ENCODE results near the gene MAN1C1. TPM values are rescaled to one million over a fixed set of nuclear protein-coding genes. Genes with fewer than 3 reads are reported as not detected.

The MAN1C1 gene
- total and polyA plus RNA-seq, 5 donors from 2014 or later, result 3.1 to 15.1 (median 3.5) TPM

DNA sequence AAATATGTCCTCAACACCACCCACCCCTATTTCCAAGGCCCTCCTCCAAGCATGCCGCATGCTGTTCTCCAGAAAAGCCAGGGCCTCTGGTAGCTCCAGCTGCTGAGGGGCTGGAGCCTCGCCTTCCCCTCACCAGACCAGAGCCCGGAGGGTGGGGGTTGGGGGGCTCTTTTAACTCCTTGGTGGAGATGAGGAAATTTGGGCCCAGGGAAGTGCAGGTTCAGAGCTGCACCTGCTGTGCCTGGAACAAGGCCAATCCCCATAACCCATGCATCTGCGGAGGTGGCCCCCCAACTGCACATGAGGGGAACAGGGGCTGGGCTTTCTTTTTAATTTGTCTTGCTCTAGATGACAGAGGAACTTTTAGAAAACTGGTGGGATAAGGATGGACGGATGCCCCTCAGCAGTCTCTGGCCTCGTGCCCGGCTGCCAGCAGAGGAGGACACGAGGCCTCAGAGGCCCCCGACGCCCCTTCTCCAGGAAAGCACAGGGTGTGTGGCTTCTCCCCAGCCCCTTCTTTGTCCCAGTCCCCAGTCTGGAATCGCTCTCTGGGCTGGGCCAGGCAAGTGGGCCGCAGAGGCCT is 182.9 kb downstream of the MAN1C1 start:
- peaks cover under 1% of the 10 kb centered on the region for H3K27me3 Mint-ChIP-seq

GRCh38 chr1:25799935-25800702 is 183.5 kb downstream of the MAN1C1 start, which contains the start of gene SELENON:
Gene SELENON (plus strand): TSS chr1:25800193. CDS start chr1:25800231, 38 bp downstream.
- Mint-ChIP-seq H3K27me3 (peaks cover 7% of the 10 kb centered on the region), H3K9me3 (no peaks in the 10 kb centered on the region), H3K4me3 (peak within 1 kb of the TSS; percentile 65 to 90 (median 86)), H3K4me1 (peaks cover 10 to 83% (median 39%) of the 10 kb centered on the region in 4 donors), H3K36me3 (peaks cover 3% of the 10 kb centered on the region), H3K27ac (peak within 1 kb of the TSS; percentile 38 to 79 (median 79))
- Histone ChIP-seq H3K27me3 (ENCODE audit: control insufficient read depth, insufficient read depth, low read length) (no peaks in the 10 kb centered on the region), H3K9me3 (ENCODE audit: control insufficient read depth in 2 of 2, low read length in 2 of 2) (no peaks in the 10 kb centered on the region), H3K36me3 (ENCODE audit: control insufficient read depth, insufficient read depth, low read length) (peaks cover under 1% of the 10 kb centered on the region), H3K4me3 (ENCODE audit: low read depth, low read length) (peak within 1 kb of the TSS; percentile 31), H3K4me1 (ENCODE audit: control insufficient read depth, insufficient read depth, low read length, poor library complexity, severe bottlenecking) (peaks cover 48% of the 10 kb centered on the region), H3K27ac (ENCODE audit: insufficient read depth, low read length, poor library complexity, severe bottlenecking) (peak within 1 kb of the TSS; percentile 60)
- DNase-seq, result peak in 1 of 3 donors; percentile 57
- peak; percentile 4 to 9 for ATAC-seq (ENCODE audit: low read depth in 2 of 2)

More for the DNA sequence above, 182.9 kb downstream of the MAN1C1 start:
- no peak for ATAC-seq (ENCODE audit: low read depth in 2 of 2)
- Histone ChIP-seq H3K4me1 (ENCODE audit: control insufficient read depth, insufficient read depth, low read length, poor library complexity, severe bottlenecking) (peaks cover 48% of the 10 kb centered on the region), H3K4me3 (ENCODE audit: low read depth, low read length) (no peak overlapping the region), H3K27me3 (ENCODE audit: control insufficient read depth, insufficient read depth, low read length) (no peaks in the 10 kb centered on the region), H3K27ac (ENCODE audit: insufficient read depth, low read length, poor library complexity, severe bottlenecking) (peak overlapping the region; percentile 60), H3K9me3 (ENCODE audit: control insufficient read depth in 2 of 2, low read length in 2 of 2) (no peaks in the 10 kb centered on the region), H3K36me3 (ENCODE audit: control insufficient read depth, insufficient read depth, low read length) (no peaks in the 10 kb centered on the region)
- Mint-ChIP-seq H3K4me1 (peaks cover 13 to 78% (median 39%) of the 10 kb centered on the region in 4 donors), H3K36me3 (no peaks in the 10 kb centered on the region), H3K9me3 (no peaks in the 10 kb centered on the region), H3K27ac (peak overlapping the region; percentile 9 to 79 (median 78)), H3K4me3 (peak overlapping the region; percentile 65 to 83 (median 74))
- DNase-seq, result no peak

DNA sequence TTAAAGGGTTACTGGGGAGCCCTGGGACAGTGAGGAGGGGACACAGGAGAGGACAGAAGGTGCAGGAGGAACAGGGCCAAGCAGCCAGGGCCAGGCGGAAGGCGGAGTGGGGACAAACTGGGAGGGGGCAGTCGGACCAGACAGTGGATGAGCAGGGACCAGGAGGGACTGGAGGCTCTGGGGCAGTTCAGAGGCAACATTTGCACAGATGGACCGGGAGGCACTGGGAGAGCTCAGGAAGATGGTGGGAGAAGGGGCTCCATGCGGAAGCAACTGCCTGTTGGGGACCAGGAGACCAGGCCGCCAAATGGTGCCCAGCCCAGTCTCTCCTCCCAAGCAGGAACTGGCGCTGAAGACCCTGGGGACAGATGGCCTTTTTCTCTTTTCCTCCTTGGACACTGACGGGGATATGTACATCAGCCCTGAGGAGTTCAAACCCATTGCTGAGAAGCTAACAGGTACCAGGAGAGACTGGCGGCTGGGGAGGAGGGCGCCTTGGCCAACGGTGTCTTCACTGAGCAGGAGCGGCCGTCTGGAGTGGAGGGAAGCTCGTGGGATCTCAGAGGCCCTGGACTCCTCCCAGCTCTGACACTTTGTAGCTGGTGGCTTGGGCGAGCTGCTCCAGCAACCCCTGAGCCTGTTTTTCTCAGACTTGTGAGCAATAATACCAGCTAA is 184.2 kb downstream of the MAN1C1 start:
- Histone ChIP-seq H3K4me3 (ENCODE audit: low read depth, low read length) (peak overlapping the region; percentile 31), H3K4me1 (ENCODE audit: control insufficient read depth, insufficient read depth, low read length, poor library complexity, severe bottlenecking) (peaks cover 48% of the 10 kb centered on the region), H3K27me3 (ENCODE audit: control insufficient read depth, insufficient read depth, low read length) (no peaks in the 10 kb centered on the region), H3K27ac (ENCODE audit: insufficient read depth, low read length, poor library complexity, severe bottlenecking) (no peak overlapping the region), H3K36me3 (ENCODE audit: control insufficient read depth, insufficient read depth, low read length) (peaks cover 4% of the 10 kb centered on the region), H3K9me3 (ENCODE audit: control insufficient read depth in 2 of 2, low read length in 2 of 2) (no peaks in the 10 kb centered on the region)
- ATAC-seq (ENCODE audit: low read depth in 2 of 2) (no peak), DNase-seq (no peak)
- Mint-ChIP-seq H3K4me1 (peaks cover 9 to 81% (median 35%) of the 10 kb centered on the region in 4 donors), H3K27me3 (peaks cover 10% of the 10 kb centered on the region), H3K36me3 (peaks cover 9% of the 10 kb centered on the region), H3K27ac (peak overlapping the region; percentile 38 to 79 (median 59)), H3K4me3 (peak overlapping the region; percentile 29 to 90 (median 86)), H3K9me3 (no peaks in the 10 kb centered on the region)

DNA sequence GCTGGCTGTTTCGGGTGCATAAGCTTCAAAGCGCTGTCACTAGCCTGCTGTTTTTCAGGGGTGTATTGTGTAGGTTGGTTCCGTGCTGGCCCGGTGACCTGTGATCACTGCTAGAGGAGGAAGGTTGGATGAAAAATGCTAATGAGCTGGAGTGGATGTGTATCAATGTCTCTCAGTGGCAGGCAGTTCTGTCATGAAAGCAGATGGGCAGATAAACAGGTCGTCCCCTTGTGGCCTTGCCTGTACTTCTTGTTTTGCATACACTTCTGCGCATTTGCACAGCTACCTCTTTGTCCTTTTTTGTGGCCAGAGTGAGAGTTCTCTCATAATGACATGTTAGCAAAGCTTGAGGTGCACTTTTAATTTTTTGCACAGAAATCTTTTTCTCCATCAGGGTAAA is 186.3 kb downstream of the MAN1C1 start:
- peak; percentile 24 to 30 for ATAC-seq (ENCODE audit: low read depth in 2 of 2)
- Histone ChIP-seq H3K27ac (ENCODE audit: insufficient read depth, low read length, poor library complexity, severe bottlenecking) (no peak overlapping the region), H3K9me3 (ENCODE audit: control insufficient read depth in 2 of 2, low read length in 2 of 2) (no peaks in the 10 kb centered on the region), H3K27me3 (ENCODE audit: control insufficient read depth, insufficient read depth, low read length) (no peaks in the 10 kb centered on the region), H3K36me3 (ENCODE audit: control insufficient read depth, insufficient read depth, low read length) (peaks cover 4% of the 10 kb centered on the region), H3K4me1 (ENCODE audit: control insufficient read depth, insufficient read depth, low read length, poor library complexity, severe bottlenecking) (peaks cover 29% of the 10 kb centered on the region), H3K4me3 (ENCODE audit: low read depth, low read length) (no peak overlapping the region)
- peaks cover 20% of the 10 kb centered on the region for H3K36me3 Mint-ChIP-seq
- peak overlapping the region; percentile 37 to 84 (median 68) for H3K4me3 Mint-ChIP-seq
- no peaks in the 10 kb centered on the region for H3K9me3 Mint-ChIP-seq
- peaks cover 10% of the 10 kb centered on the region for H3K27me3 Mint-ChIP-seq
- no peak overlapping the region for H3K27ac Mint-ChIP-seq
- DNase-seq, result peak in 1 of 3 donors; percentile 31
- H3K4me1 Mint-ChIP-seq, result peaks cover 0 to 63% (median 22%) of the 10 kb centered on the region in 4 donors

- Mint-ChIP-seq H3K4me1 (peaks cover 0 to 58% (median 22%) of the 10 kb centered on the region in 4 donors), H3K9me3 (no peaks in the 10 kb centered on the region), H3K27ac (no peak overlapping the region), H3K36me3 (peaks cover 20% of the 10 kb centered on the region), H3K4me3 (peak overlapping the region in 2 of 4 donors; percentile 65 to 70), H3K27me3 (peaks cover 10% of the 10 kb centered on the region)
- ATAC-seq (ENCODE audit: low read depth in 2 of 2) (no peak), DNase-seq (no peak)
- Histone ChIP-seq H3K9me3 (ENCODE audit: control insufficient read depth in 2 of 2, low read length in 2 of 2) (no peaks in the 10 kb centered on the region), H3K4me1 (ENCODE audit: control insufficient read depth, insufficient read depth, low read length, poor library complexity, severe bottlenecking) (peaks cover 28% of the 10 kb centered on the region), H3K4me3 (ENCODE audit: low read depth, low read length) (no peak overlapping the region), H3K27me3 (ENCODE audit: control insufficient read depth, insufficient read depth, low read length) (no peaks in the 10 kb centered on the region), H3K27ac (ENCODE audit: insufficient read depth, low read length, poor library complexity, severe bottlenecking) (no peak overlapping the region), H3K36me3 (ENCODE audit: control insufficient read depth, insufficient read depth, low read length) (peaks cover 4% of the 10 kb centered on the region)
Observed at GRCh38 chr1:25803368-25803767, 186.8 kb downstream of the MAN1C1 start.

- no peaks in the 10 kb centered on the region for H3K9me3 Mint-ChIP-seq
- H3K4me1 ChIP-seq (ENCODE audit: control insufficient read depth, insufficient read depth, low read length, poor library complexity, severe bottlenecking), result peaks cover 28% of the 10 kb centered on the region
- peaks cover 10% of the 10 kb centered on the region for H3K27me3 Mint-ChIP-seq
- H3K36me3 Mint-ChIP-seq, result peaks cover 20% of the 10 kb centered on the region
- H3K27ac Mint-ChIP-seq, result no peak overlapping the region
- H3K36me3 ChIP-seq (ENCODE audit: control insufficient read depth, insufficient read depth, low read length), result peaks cover 4% of the 10 kb centered on the region
- H3K4me1 Mint-ChIP-seq, result peaks cover 0 to 49% (median 20%) of the 10 kb centered on the region in 4 donors
- no peaks in the 10 kb centered on the region for H3K27me3 ChIP-seq (ENCODE audit: control insufficient read depth, insufficient read depth, low read length)
- H3K4me3 Mint-ChIP-seq, result peak overlapping the region in 1 of 4 donors; percentile 24
- no peak overlapping the region for H3K27ac ChIP-seq (ENCODE audit: insufficient read depth, low read length, poor library complexity, severe bottlenecking)
- ATAC-seq (ENCODE audit: low read depth in 2 of 2) (no peak), DNase-seq (no peak)
- H3K9me3 ChIP-seq (ENCODE audit: control insufficient read depth in 2 of 2, low read length in 2 of 2), result no peaks in the 10 kb centered on the region
- no peak overlapping the region for H3K4me3 ChIP-seq (ENCODE audit: low read depth, low read length)
Observed at GRCh38 chr1:25804244-25804963, 187.8 kb downstream of the MAN1C1 start.

Measured in CD4-positive, CD25-positive, alpha-beta regulatory T cell (primary cell).